WTC11 (cell line): ENCODE results near the gene ILF3. TPM values are rescaled to one million over a fixed set of nuclear protein-coding genes. Genes with fewer than 3 reads are reported as not detected.

ENCODE experiments used
- ATF1 ChIP-seq: sonication (generic); formaldehyde crosslinking; IDR thresholded peaks from 2 replicates; pipeline ENCODE4 v1.8.1; 2023; ENCODE audit warnings: mild to moderate bottlenecking, moderate library complexity, missing genetic modification reagents
- ATF2 ChIP-seq: sonication (generic); formaldehyde crosslinking; IDR thresholded peaks from 2 replicates; pipeline ENCODE4 v1.8.1; 2022; ENCODE audit warnings: low read depth, missing genetic modification reagents, borderline replicate concordance
- ELF4 ChIP-seq: sonication (generic); formaldehyde crosslinking; IDR thresholded peaks from 2 replicates; pipeline ENCODE4 v1.8.1; 2022; ENCODE audit warnings: low read depth, mild to moderate bottlenecking, moderate library complexity, missing genetic modification reagents
- ETV6 ChIP-seq: sonication (generic); formaldehyde crosslinking; IDR thresholded peaks from 2 replicates; pipeline ENCODE4 v1.8.1; 2022; ENCODE audit warnings: mild to moderate bottlenecking, missing genetic modification reagents
- GABPB1 ChIP-seq: sonication (generic); formaldehyde crosslinking; IDR thresholded peaks from 2 replicates; pipeline ENCODE4 v1.8.1; 2023; ENCODE audit warnings: mild to moderate bottlenecking, missing genetic modification reagents
- GTF2I ChIP-seq: fragments of 250-450 bp; sonication (Bioruptor Pico); conservative IDR thresholded peaks from 2 replicates; pipeline ENCODE4 v1.4.0; 2021; ENCODE audit warnings: mild to moderate bottlenecking
- IRF1 ChIP-seq: sonication (generic); formaldehyde crosslinking; IDR thresholded peaks from 2 replicates; pipeline ENCODE4 v1.8.0; 2023; ENCODE audit warnings: missing genetic modification reagents
- IRF2 ChIP-seq: sonication (generic); formaldehyde crosslinking; IDR thresholded peaks from 2 replicates; pipeline ENCODE4 v1.8.0; 2022; ENCODE audit warnings: low read depth, missing genetic modification reagents, borderline replicate concordance
- JUN ChIP-seq: sonication (generic); formaldehyde crosslinking; IDR thresholded peaks from 2 replicates; pipeline ENCODE4 v1.8.0; 2023; ENCODE audit warnings: mild to moderate bottlenecking, missing genetic modification reagents
- MXD4 ChIP-seq: fragments of 250-450 bp; sonication (Bioruptor Pico); IDR thresholded peaks from 2 replicates; pipeline ENCODE4 v1.8.0; 2021; ENCODE audit warnings: mild to moderate bottlenecking, moderate library complexity, borderline replicate concordance
- NFE2L1 ChIP-seq: sonication (generic); formaldehyde crosslinking; IDR thresholded peaks from 2 replicates; pipeline ENCODE4 v1.8.1; 2023; ENCODE audit warnings: missing genetic modification reagents
- SMAD3 ChIP-seq: sonication (generic); formaldehyde crosslinking; IDR thresholded peaks from 2 replicates; pipeline ENCODE4 v1.8.0; 2022; ENCODE audit warnings: missing genetic modification reagents, mild to moderate bottlenecking, borderline replicate concordance
- TCF7 ChIP-seq: sonication (generic); formaldehyde crosslinking; IDR thresholded peaks from 2 replicates; pipeline ENCODE4 v1.8.0; 2022; ENCODE audit warnings: mild to moderate bottlenecking, low read depth, missing genetic modification reagents, moderate library complexity
- TEAD4 ChIP-seq: sonication (generic); formaldehyde crosslinking; IDR thresholded peaks from 2 replicates; pipeline ENCODE4 v1.8.0; 2022; ENCODE audit warnings: mild to moderate bottlenecking, missing genetic modification reagents
- USF1 ChIP-seq: sonication (generic); formaldehyde crosslinking; IDR thresholded peaks from 2 replicates; pipeline ENCODE4 v1.8.0; 2022; ENCODE audit warnings: mild to moderate bottlenecking, missing genetic modification reagents
- USF2 ChIP-seq: sonication (generic); formaldehyde crosslinking; IDR thresholded peaks from 2 replicates; pipeline ENCODE4 v1.8.1; 2023; ENCODE audit warnings: mild to moderate bottlenecking, missing genetic modification reagents, moderate library complexity
- ZNF232 ChIP-seq: sonication (generic); formaldehyde crosslinking; IDR thresholded peaks from 2 replicates; pipeline ENCODE4 v1.8.0; 2022; ENCODE audit warnings: mild to moderate bottlenecking, missing genetic modification reagents
- ZNF263 ChIP-seq: sonication (generic); formaldehyde crosslinking; IDR thresholded peaks from 2 replicates; pipeline ENCODE4 v1.8.1; 2022; ENCODE audit warnings: low read depth, mild to moderate bottlenecking, moderate library complexity, missing genetic modification reagents
- ZNF671 ChIP-seq: fragments of 250-450 bp; sonication (Bioruptor Pico); IDR thresholded peaks from 2 replicates; pipeline ENCODE4 v1.8.0; 2021; ENCODE audit warnings: mild to moderate bottlenecking
- total RNA-seq: library from RNA; stranded (reverse); gene quantifications from 3 replicates; pipeline ENCODE4 v1.2.3, GENCODE V29; 2021
- TF ChIP-seq, protein P1 (sequence below): sonication (generic); formaldehyde crosslinking; IDR thresholded peaks from 2 replicates; pipeline ENCODE4 v1.8.1; 2023; ENCODE audit warnings: mild to moderate bottlenecking, missing genetic modification reagents, borderline replicate concordance
- TF ChIP-seq, protein P2 (sequence below): sonication (generic); formaldehyde crosslinking; IDR thresholded peaks from 2 replicates; pipeline ENCODE4 v1.8.0; 2022; ENCODE audit warnings: mild to moderate bottlenecking, missing genetic modification reagents

The ILF3 gene
- total RNA-seq, 1 experiment from 2014 or later = 659 TPM

- TF ChIP-seq, protein P1, sequence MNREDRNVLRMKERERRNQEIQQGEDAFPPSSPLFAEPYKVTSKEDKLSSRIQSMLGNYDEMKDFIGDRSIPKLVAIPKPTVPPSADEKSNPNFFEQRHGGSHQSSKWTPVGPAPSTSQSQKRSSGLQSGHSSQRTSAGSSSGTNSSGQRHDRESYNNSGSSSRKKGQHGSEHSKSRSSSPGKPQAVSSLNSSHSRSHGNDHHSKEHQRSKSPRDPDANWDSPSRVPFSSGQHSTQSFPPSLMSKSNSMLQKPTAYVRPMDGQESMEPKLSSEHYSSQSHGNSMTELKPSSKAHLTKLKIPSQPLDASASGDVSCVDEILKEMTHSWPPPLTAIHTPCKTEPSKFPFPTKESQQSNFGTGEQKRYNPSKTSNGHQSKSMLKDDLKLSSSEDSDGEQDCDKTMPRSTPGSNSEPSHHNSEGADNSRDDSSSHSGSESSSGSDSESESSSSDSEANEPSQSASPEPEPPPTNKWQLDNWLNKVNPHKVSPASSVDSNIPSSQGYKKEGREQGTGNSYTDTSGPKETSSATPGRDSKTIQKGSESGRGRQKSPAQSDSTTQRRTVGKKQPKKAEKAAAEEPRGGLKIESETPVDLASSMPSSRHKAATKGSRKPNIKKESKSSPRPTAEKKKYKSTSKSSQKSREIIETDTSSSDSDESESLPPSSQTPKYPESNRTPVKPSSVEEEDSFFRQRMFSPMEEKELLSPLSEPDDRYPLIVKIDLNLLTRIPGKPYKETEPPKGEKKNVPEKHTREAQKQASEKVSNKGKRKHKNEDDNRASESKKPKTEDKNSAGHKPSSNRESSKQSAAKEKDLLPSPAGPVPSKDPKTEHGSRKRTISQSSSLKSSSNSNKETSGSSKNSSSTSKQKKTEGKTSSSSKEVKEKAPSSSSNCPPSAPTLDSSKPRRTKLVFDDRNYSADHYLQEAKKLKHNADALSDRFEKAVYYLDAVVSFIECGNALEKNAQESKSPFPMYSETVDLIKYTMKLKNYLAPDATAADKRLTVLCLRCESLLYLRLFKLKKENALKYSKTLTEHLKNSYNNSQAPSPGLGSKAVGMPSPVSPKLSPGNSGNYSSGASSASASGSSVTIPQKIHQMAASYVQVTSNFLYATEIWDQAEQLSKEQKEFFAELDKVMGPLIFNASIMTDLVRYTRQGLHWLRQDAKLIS (CRISPR knock-in tag) = no peak
- TF ChIP-seq GABPB1 (CRISPR knock-in tag) (0 out of 2 replicates have a peak, but pooled peaks have one; percentile 47), SMAD3 (peak; percentile 89), TCF7 (peak; percentile 81; the same call in 1 of the 2 replicates), IRF1 (CRISPR knock-in tag) (peak; percentile 89), MXD4 (CRISPR knock-in tag) (no peak), TEAD4 (CRISPR knock-in tag) (0 out of 2 replicates have a peak, but pooled peaks have one; percentile 17), JUN (CRISPR knock-in tag) (peak; percentile 83; the same call in 1 of the 2 replicates), ELF4 (CRISPR knock-in tag) (0 out of 2 replicates have a peak, but pooled peaks have one; percentile 34), NFE2L1 (CRISPR knock-in tag) (no peak), ATF1 (CRISPR knock-in tag) (peak; percentile 71; the same call in 1 of the 2 replicates), ATF2 (CRISPR knock-in tag) (no peak), ZNF671 (CRISPR knock-in tag) (peak; percentile 61; the same call in 1 of the 2 replicates), GTF2I (CRISPR knock-in tag) (no peak), USF2 (CRISPR knock-in tag) (no peak), ETV6 (peak; percentile 78; the same call in 1 of the 2 replicates), USF1 (CRISPR knock-in tag) (peak; percentile 58; the same call in 1 of the 2 replicates), ZNF232 (peak; percentile 84; the same call in 1 of the 2 replicates), ZNF263 (CRISPR knock-in tag) (no peak), IRF2 (CRISPR knock-in tag) (no peak)
- TF ChIP-seq, protein P2, sequence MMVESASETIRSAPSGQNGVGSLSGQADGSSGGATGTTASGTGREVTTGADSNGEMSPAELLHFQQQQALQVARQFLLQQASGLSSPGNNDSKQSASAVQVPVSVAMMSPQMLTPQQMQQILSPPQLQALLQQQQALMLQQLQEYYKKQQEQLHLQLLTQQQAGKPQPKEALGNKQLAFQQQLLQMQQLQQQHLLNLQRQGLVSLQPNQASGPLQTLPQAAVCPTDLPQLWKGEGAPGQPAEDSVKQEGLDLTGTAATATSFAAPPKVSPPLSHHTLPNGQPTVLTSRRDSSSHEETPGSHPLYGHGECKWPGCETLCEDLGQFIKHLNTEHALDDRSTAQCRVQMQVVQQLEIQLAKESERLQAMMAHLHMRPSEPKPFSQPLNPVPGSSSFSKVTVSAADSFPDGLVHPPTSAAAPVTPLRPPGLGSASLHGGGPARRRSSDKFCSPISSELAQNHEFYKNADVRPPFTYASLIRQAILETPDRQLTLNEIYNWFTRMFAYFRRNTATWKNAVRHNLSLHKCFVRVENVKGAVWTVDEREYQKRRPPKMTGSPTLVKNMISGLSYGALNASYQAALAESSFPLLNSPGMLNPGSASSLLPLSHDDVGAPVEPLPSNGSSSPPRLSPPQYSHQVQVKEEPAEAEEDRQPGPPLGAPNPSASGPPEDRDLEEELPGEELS = peak; percentile 98
Measured at GRCh38 chr19:10695401-10696398, 41.6 kb downstream of the ILF3 start (continued).
